Sigmoid colon (tissue), 7 donors: ENCODE data around the gene MACROD2. TPM values are rescaled to one million over a fixed set of nuclear protein-coding genes. Genes with fewer than 3 reads are reported as not detected.

Experiments
- DNase-seq: peaks from one replicate; pipeline ENCODE4 v3.0.0-alpha.2; 2019
- H3K27ac ChIP-seq, 4 donors: fragments of 200-600 bp; sonication (generic); one replicate each; pipeline ENCODE4 v1.5.1; 2016 to 2019; ENCODE audit warnings: mild to moderate bottlenecking in 1 of 4
- H3K27me3 ChIP-seq, 3 donors: fragments of 200-600 bp; sonication (generic); one replicate each; pipeline ENCODE4 v1.5.1; 2019; ENCODE audit warnings: mild to moderate bottlenecking in 1 of 3
- H3K36me3 ChIP-seq, 4 donors: fragments of 200-600 bp; sonication (generic); one replicate each; pipeline ENCODE4 v1.5.1; 2016 to 2019
- H3K4me1 ChIP-seq, 4 donors: fragments of 200-600 bp; sonication (generic); one replicate each; pipeline ENCODE4 v1.5.1; 2017 to 2019
- H3K4me3 ChIP-seq, 4 donors: fragments of 200-600 bp; sonication (generic); one replicate each; pipeline ENCODE4 v1.5.1; 2017 to 2019; ENCODE audit warnings: mild to moderate bottlenecking in 2 of 4, moderate library complexity in 1 of 4
- H3K9me3 ChIP-seq, 4 donors: fragments of 200-600 bp in 3 of 4; sonication (generic) in 3 of 4; one replicate each; pipeline versions ENCODE4 v1.5.1 to v1.6.1; 2013 to 2019
- EP300 ChIP-seq, 4 donors: sonication (generic); formaldehyde crosslinking; IDR thresholded peaks; one replicate each; pipeline ENCODE4 v1.6.1; 2017; ENCODE audit warnings: antibody characterized with exemption in 4 of 4
- POLR2A ChIP-seq, 2 donors: fragments of 450-650 bp; IDR thresholded peaks; one replicate each; pipeline ENCODE4 v1.6.1; 2016; ENCODE audit warnings: antibody characterized with exemption in 2 of 2, mild to moderate bottlenecking in 2 of 2, moderate library complexity in 2 of 2
- POLR2AphosphoS5 ChIP-seq, 4 donors: sonication (generic); formaldehyde crosslinking; IDR thresholded peaks; one replicate each; pipeline ENCODE4 v1.6.1; 2017; ENCODE audit warnings: antibody characterized with exemption in 4 of 4
- whole genome bisulfite sequencing, 2 donors: extraction: QIAGEN DNeasy Blood & Tissue Kit; methylation state at CpG; one replicate each; pipeline ENCODE4 v1.1.7; 2013; 5-methylcytosine and 5-hydroxymethylcytosine counted together
- intact Hi-C: fragments of 100-400 bp; cut with DNase I; formaldehyde crosslinking; loops from one replicate; pipeline ENCODE4 v1.15.1; 2023
- polyA plus RNA-seq, 3 donors: library from polyadenylated mRNA; stranded (reverse); fragments of 200-250 nt; gene quantifications; one replicate each; pipeline ENCODE4 v1.2.3, GENCODE V29; 2013
- total RNA-seq, 4 donors: library from RNA; depleted of rRNA; stranded (reverse); fragments of >200 nt; gene quantifications; one replicate each; pipeline ENCODE4 v1.1.0, GENCODE V29; 2016
- TF ChIP-seq, protein P1 (sequence below), 4 experiments: fragments of 450-650 bp in 3 of 4; fragments of 200-600 bp in 1 of 4; IDR thresholded peaks; one replicate each; pipeline ENCODE4 v1.5.1; 2016 to 2019; ENCODE audit warnings: antibody characterized with exemption in 4 of 4, mild to moderate bottlenecking in 3 of 4, moderate library complexity in 2 of 4
- donor health status: healthy with polysubstance abuse.
- donor health status: Bipolar disorder and iron deficiency.
- donor health status: healthy.

Gene MACROD2
- total and polyA plus RNA-seq, 7 donors = 1.2 to 22.4 (median 5.8) TPM

GRCh38 chr20:14937846-14938245 lies 942.5 kb downstream of the MACROD2 start:
- Histone ChIP-seq H3K27ac (no peak overlapping the region), H3K36me3 (no peaks in the 10 kb centered on the region), H3K4me1 (no peaks in the 10 kb centered on the region), H3K4me3 (no peak overlapping the region), H3K9me3 (no peaks in the 10 kb centered on the region), H3K27me3 (no peaks in the 10 kb centered on the region)
- WGBS, 2 donors = 84 to 89% methylated on average over 2 of the region's 2 CpGs
- intact Hi-C loops = no loop called here
- DNase-seq = no peak
- TF ChIP-seq POLR2A (IDR thresholded peaks at IDR 0.05) = no peak
- TF ChIP-seq POLR2AphosphoS5 (IDR thresholded peaks at IDR 0.05) = no peak
- TF ChIP-seq, protein P1, sequence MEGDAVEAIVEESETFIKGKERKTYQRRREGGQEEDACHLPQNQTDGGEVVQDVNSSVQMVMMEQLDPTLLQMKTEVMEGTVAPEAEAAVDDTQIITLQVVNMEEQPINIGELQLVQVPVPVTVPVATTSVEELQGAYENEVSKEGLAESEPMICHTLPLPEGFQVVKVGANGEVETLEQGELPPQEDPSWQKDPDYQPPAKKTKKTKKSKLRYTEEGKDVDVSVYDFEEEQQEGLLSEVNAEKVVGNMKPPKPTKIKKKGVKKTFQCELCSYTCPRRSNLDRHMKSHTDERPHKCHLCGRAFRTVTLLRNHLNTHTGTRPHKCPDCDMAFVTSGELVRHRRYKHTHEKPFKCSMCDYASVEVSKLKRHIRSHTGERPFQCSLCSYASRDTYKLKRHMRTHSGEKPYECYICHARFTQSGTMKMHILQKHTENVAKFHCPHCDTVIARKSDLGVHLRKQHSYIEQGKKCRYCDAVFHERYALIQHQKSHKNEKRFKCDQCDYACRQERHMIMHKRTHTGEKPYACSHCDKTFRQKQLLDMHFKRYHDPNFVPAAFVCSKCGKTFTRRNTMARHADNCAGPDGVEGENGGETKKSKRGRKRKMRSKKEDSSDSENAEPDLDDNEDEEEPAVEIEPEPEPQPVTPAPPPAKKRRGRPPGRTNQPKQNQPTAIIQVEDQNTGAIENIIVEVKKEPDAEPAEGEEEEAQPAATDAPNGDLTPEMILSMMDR (IDR thresholded peaks at IDR 0.05) = no peak

- no peak for DNase-seq
- intact Hi-C loops = no loop called here
- Histone ChIP-seq H3K27me3 (no peaks in the 10 kb centered on the region), H3K36me3 (no peaks in the 10 kb centered on the region), H3K27ac (no peak overlapping the region), H3K4me3 (no peak overlapping the region), H3K4me1 (peaks cover 0 to 19% (median 8%) of the 10 kb centered on the region in 4 donors), H3K9me3 (no peaks in the 10 kb centered on the region)
- 80 to 82% methylated on average over 1 of the region's 1 CpG for WGBS, 2 donors
- TF ChIP-seq, protein P1 (IDR thresholded peaks at IDR 0.05) = no peak
- no peak for TF ChIP-seq EP300 (IDR thresholded peaks at IDR 0.05)
- TF ChIP-seq POLR2AphosphoS5 (IDR thresholded peaks at IDR 0.05) = no peak
- no peak for TF ChIP-seq POLR2A (IDR thresholded peaks at IDR 0.05)
Observed at GRCh38 chr20:14947536-14947935, 952.2 kb downstream of the MACROD2 start.

- Histone ChIP-seq H3K4me1 (peaks cover 0 to 19% (median 8%) of the 10 kb centered on the region in 4 donors), H3K36me3 (no peaks in the 10 kb centered on the region), H3K9me3 (no peaks in the 10 kb centered on the region), H3K27me3 (no peaks in the 10 kb centered on the region), H3K4me3 (no peak overlapping the region), H3K27ac (no peak overlapping the region)
- intact Hi-C loops = no loop called here
- WGBS, 2 donors = 71 to 77% methylated on average over 1 of the region's 1 CpG
- no peak for DNase-seq
- TF ChIP-seq, protein P1 (IDR thresholded peaks at IDR 0.05) = no peak
- TF ChIP-seq POLR2A (IDR thresholded peaks at IDR 0.05) (no peak), EP300 (IDR thresholded peaks at IDR 0.05) (no peak), POLR2AphosphoS5 (IDR thresholded peaks at IDR 0.05) (no peak)
Observed at GRCh38 chr20:14947946-14948345, 952.6 kb downstream of the MACROD2 start.

GRCh38 chr20:14948416-14948815 lies 953.1 kb downstream of the MACROD2 start:
- no peaks in the 10 kb centered on the region for H3K27me3 ChIP-seq
- no peaks in the 10 kb centered on the region for H3K36me3 ChIP-seq
- DNase-seq = no peak
- no peak overlapping the region for H3K4me3 ChIP-seq
- 72 to 76% methylated on average over 3 of the region's 3 CpGs for WGBS, 2 donors
- H3K27ac ChIP-seq = no peak overlapping the region
- peaks cover 0 to 19% (median 8%) of the 10 kb centered on the region in 4 donors for H3K4me1 ChIP-seq
- intact Hi-C loops = no loop called here
- H3K9me3 ChIP-seq = no peaks in the 10 kb centered on the region
- TF ChIP-seq, protein P1 (IDR thresholded peaks at IDR 0.05) = no peak
- TF ChIP-seq POLR2AphosphoS5 (IDR thresholded peaks at IDR 0.05) (no peak), POLR2A (IDR thresholded peaks at IDR 0.05) (no peak), EP300 (IDR thresholded peaks at IDR 0.05) (no peak)

GRCh38 chr20:14950633-14951032 lies 955.3 kb downstream of the MACROD2 start:
- Histone ChIP-seq H3K27ac (no peak overlapping the region), H3K4me3 (no peak overlapping the region), H3K36me3 (no peaks in the 10 kb centered on the region), H3K27me3 (no peaks in the 10 kb centered on the region), H3K9me3 (no peaks in the 10 kb centered on the region), H3K4me1 (peaks cover 0 to 19% (median 8%) of the 10 kb centered on the region in 4 donors)
- 81 to 90% methylated on average over 1 of the region's 1 CpG for WGBS, 2 donors
- intact Hi-C loops = no loop called here
- TF ChIP-seq EP300 (IDR thresholded peaks at IDR 0.05) = no peak
- no peak for TF ChIP-seq POLR2A (IDR thresholded peaks at IDR 0.05)
- TF ChIP-seq, protein P1 (IDR thresholded peaks at IDR 0.05) = no peak
- TF ChIP-seq POLR2AphosphoS5 (IDR thresholded peaks at IDR 0.05) = no peak
- no peak for DNase-seq
